Measurements from ENCODE around the gene SORT1.
A peak's percentile ranks its signal among the peaks of the same experiment; 100 is the strongest.

GRCh38 chr1:109370712-109371340, 26.9 kb downstream of the SORT1 start:
- TF ChIP-seq CTCF (conservative IDR thresholded peaks at IDR 0.05; ENCODE audit: low read depth, low read length) (no peak), CHD1 (IDR thresholded peaks at IDR 0.05; ENCODE audit: low read depth, low read length) (0 out of 2 replicates have a peak, but pooled peaks have one; percentile 23), POLR2A (IDR thresholded peaks at IDR 0.05; ENCODE audit: low read depth, low read length) (peak; percentile 53), ELK1 (IDR thresholded peaks at IDR 0.05; ENCODE audit: borderline replicate concordance, low read depth, low read length) (no peak)
